Colon (tissue), 2 donors: ENCODE data around the gene PRDM7.
"Not testable (repeated sequence)": the region's sequence is repeated elsewhere in the genome, so short reads cannot be mapped to it uniquely, and the experiment has no call there.

ENCODE experiments used
- FAIRE-seq: peaks from 2 replicates; lab custom pipeline; 2012; peaks lifted over from hg19 to GRCh38; lab: Jason Lieb, UNC
- donor health status: control.
- donor health status: control.

The PRDM7 gene

GRCh38 chr16:90012991-90013745 is 64.0 kb downstream of the PRDM7 start:
- no peak for FAIRE-seq

DNA sequence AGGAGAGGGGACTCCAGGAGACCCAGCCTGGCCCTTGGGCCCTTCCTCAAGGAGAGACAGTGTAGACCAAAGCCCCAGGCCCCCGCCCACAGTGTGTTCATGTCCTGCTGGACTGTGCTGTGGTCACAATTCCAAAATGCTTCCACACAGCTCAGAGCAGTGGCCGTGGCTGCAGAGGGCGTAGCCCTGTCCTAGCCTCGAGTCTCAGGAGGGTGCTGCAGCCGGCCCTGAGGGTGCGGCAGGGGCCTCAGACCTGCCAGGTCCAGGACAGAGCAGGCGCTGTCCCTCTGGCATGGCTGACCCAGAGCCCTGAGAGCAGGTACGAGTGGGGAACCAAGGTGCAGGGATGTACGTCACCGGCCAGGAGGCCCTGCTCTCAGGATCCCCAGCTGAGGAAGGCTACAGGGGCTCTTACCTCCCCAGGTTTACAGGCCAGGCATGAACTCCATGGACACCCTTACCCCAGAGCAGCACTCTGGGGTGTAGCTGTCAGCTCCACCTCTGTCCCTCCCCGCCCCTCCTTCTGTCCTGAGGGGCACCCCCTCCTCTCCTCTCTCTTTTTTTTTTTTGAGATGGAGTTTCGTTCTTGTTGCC is 65.1 kb downstream of the PRDM7 start:
- FAIRE-seq, result no peak

DNA sequence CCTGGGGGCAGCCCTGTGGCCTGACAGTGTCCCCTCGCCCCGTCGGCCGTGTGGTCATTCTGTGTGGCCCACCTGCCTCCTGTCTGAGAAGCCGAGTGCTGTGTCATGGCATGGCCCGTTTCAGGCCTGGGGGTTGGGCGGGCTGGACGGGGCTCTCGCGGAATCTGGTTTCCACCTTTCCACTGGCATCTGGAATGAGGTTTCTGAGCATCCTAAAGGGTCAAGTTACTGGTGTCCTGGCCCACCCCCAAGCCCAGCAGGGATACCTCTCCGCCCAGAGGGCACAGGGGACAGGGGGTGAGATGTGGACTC is 65.7 kb downstream of the PRDM7 start:
- no peak for FAIRE-seq

DNA sequence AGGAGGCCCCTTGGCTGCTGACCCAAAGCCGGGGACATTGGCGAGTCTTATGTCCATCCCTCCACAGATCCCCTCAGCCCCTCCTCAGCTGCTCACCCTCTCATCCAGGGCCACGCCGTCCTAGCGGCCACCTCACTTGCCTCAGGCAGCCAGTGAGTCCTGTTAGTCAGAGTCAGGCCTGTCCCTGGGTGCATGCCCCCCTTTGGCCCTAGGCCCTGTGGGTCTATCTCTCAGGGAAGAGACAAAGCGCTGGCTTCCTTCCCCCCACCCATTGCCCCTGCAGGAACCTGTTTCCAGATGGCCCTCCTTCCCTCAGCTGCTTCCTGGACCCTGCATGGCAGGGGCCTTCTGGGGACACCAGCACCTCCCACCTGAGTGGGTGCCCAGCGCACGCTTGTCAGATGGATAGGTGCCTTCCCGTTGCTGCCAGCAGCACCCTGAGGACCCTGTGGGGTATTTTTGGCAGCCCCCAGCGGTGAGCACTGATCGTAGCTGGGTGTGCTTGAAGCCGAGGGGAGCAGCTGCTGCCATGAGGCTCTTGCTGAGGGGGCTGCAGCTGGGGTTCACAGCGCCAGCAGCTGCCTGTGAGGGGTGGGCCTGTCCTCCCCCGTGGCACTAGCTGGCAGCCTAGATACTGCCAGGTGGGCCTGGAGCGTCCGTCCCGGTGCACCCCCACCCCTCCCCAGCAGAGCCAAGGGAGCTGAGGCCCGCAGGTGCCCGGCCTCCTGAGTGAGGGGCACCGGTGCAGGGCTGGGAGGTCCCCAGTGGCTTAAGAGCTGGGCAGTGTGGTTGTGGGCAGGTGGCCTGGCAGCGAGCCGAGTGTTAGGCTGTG is 66.2 kb downstream of the PRDM7 start:
- FAIRE-seq, result no peak

- FAIRE-seq, result no peak
Measured at GRCh38 chr16:90009172-90009899, 67.8 kb downstream of the PRDM7 start.

DNA sequence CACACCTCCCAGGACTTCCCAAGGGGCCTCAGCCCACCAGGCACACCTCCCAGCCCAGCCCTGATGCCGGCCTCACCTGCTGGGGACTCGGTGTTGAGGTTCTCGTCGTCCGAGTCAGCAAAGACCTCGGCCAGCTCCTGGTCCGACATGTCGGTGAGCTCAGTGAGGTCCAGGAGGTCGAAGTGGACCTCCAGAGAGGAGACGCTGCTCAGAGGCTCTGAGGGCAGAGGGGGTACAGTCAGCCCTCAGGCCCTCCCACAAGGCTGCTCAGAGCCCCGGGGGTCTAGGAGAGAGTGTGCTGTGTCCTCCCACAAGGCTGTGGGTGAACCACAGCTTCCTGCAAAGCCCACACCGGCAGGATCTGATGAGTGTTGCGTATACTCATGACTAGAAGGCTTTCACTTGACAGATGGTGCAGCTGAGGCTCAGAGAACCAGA is 68.4 kb downstream of the PRDM7 start:
- no peak for FAIRE-seq

- FAIRE-seq, result not testable (repeated sequence)
Measured at GRCh38 chr16:90007635-90008234, 69.4 kb downstream of the PRDM7 start.

GRCh38 chr16:90007015-90007414 is 70.1 kb downstream of the PRDM7 start:
- no peak for FAIRE-seq
